ENCODE data around the gene LAMC2. TPM values are rescaled to one million over a fixed set of nuclear protein-coding genes. Genes with fewer than 3 reads are reported as not detected.

The LAMC2 gene
- polyA plus RNA-seq, 4 donors: 5.1 to 7.1 (median 6.0) TPM

DNA sequence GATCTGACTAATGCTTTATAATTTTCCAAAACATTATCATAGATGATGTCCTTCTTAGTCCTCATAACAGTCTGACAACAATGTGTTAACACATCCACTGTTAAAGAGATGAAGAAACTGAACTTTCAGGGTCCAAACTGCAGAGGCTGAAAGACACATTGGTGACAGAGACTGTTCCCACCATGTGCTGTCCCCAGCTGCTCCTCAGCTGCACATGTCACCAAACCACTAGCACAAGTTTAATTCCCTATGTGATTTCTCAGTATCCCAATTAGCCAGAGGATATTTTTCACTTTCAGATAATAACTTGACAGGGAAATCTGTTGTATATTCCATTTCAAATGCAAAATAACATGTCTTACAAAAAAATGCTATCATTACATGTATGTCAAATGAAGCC, 24.6 kb downstream of the LAMC2 start:
- DNase-seq (ENCODE audit: low read depth in 4 of 4, low spot score in 3 of 4): no peak

DNA sequence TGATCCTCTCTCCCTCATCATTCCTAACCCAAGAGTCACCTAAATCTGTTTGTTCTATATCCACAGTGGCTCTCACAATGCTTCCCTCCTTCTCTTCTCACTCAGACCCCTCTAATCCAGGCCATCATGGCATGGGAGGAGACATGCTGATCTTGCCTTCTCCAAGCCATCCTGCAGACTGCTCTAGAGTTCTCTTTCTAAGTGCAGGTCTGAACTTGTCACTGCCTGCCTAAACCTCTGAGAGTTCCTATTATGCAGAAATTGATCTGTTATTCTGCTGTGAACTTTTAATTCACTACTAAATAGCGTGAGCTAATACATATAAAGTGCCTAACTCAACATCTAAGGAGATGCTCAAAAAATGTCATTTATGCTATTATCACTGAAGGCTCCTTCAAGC, 26.8 kb downstream of the LAMC2 start:
- no peak for DNase-seq (ENCODE audit: low read depth in 4 of 4, low spot score in 3 of 4)

- no peak for DNase-seq (ENCODE audit: low read depth in 4 of 4, low spot score in 3 of 4)
These were observed 28.2 kb downstream of the LAMC2 start for GRCh38 chr1:183214021-183214970.

GRCh38 chr1:183215076-183215720, 29.1 kb downstream of the LAMC2 start:
- no peak for DNase-seq (ENCODE audit: low read depth in 4 of 4, low spot score in 3 of 4)

DNA sequence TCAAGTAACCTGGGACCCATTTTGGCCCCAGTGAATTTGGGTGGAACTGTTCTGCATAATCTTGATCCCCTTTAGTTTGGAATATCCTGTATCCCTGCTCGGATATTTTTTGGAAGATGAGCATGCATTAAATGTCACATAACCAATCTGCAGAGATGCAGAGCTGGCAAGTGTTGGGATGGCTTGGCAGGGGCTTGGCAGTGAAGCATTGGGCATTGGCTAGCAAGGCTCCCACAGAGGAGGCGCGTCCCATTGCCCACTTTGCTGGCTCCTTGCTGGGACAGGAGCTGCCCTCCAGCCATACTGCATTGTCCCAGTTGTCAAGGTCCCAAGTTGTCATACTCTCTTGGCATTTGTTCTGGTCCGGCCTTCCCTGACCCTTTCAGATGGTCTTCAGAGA, 29.9 kb downstream of the LAMC2 start:
- no peak for DNase-seq (ENCODE audit: low read depth in 4 of 4, low spot score in 3 of 4)

- no peak for DNase-seq (ENCODE audit: low read depth in 4 of 4, low spot score in 3 of 4)
These were observed 32.1 kb downstream of the LAMC2 start for GRCh38 chr1:183218027-183218618.

DNA sequence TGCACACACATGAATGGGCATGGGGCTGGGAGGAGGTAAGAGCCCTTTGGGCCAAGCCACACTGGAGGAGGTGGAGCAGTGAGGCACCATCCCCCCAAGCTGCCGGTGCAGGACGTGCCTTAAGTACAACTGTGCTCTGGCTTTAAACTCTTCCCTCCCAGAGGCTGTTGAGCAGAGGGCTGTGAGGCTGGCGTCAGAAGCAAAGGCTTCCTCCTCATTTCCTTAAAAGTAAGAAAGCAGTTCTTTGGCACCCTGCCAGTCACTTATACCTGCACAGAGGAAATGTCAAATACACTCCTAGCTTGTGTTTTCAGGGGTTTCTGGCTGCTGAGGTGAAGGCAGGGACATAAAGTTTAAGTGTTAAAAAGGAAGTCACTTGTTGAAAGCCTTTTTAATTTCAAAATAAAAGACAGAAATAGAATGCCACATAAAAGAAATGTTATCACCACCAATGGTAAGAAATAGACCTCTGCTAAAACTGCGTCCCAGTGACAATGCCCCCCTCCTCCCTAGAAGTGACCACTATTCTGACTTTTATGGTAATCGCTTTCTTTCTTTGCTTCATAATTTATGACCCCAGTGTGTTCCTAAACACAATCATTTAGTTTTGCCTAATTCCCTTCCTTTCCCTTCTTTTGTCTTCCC, 33.0 kb downstream of the LAMC2 start:
- DNase-seq (ENCODE audit: low read depth in 4 of 4, low spot score in 3 of 4): peak in 2 of 4 donors; percentile 58 to 63

DNA sequence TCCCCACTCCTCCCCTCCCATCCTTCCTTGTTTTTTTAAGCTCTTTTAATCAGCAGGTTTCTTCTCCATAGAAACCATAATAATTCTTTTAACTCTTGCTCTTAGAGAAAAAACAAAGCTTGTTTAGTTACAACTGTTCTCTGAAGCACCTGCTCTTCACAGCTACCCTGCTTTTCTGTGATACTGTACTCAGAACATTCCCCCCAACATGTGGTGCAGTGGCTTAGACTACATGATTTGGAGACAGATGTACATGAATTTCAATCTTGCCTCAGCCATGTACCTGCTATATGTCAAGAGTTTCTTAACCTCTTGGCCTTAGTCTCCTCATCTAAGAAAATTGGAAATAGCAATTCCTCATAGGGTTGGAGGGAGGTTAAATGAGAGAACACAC, 33.5 kb downstream of the LAMC2 start:
- DNase-seq (ENCODE audit: low read depth in 4 of 4, low spot score in 3 of 4): no peak

DNA sequence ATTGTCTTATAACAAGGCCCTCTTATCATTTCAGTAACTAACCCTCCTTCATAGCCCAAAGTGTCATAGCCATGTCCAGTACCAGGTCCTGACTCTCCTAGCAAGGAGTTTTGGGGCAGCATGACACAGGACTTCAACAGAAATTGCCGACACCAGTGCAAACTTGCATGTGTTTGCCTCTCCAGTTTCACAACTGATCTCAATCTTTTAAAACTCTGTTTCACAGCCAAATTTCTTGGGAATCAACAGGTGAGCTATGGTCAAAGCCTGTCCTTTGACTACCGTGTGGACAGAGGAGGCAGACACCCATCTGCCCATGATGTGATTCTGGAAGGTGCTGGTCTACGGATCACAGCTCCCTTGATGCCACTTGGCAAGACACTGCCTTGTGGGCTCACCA, 36.8 kb downstream of the LAMC2 start:
- no peak for DNase-seq (ENCODE audit: low read depth in 4 of 4, low spot score in 3 of 4)

- no peak for DNase-seq (ENCODE audit: low read depth in 4 of 4, low spot score in 3 of 4)
These were observed 37.4 kb downstream of the LAMC2 start for GRCh38 chr1:183223467-183223866.

DNA sequence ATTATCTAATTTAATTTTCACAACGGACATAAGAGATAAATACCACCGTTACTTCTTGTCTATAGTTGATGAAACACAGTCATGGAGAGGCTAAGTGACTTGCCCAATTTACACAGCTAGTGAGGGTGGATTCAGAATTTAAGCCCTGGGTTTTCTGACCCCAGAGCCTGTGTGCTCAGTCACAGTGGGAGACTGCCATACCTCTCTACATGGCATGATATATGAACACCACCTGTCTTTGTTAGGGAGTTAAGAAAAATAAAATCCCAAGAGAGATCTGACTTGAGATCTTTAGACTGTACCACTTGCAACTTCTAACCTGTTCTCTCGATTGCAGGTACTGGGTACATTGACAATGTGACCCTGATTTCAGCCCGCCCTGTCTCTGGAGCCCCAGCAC, 40.3 kb downstream of the LAMC2 start:
- no peak for DNase-seq (ENCODE audit: low read depth in 4 of 4, low spot score in 3 of 4)

DNA sequence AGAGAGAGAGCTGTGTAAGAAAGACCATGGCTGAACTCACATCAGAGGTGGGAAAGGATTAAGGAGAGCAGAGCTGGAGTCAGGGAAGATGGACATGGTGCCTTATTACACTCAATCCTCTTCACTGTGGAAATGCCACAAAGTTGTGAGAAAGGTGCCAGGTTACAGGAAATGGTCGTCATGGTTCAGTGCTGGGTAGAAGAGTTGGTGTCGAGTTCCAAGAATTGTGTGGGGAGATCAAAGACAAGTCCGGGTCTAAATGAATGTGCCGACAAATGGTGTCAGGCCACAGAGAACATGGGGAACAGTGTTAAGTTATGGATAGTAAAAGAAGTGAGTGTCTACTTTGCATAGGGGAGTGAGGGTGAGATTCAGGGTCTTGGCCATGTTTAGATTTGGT, 40.9 kb downstream of the LAMC2 start:
- peak in 3 of 4 donors; percentile 46 to 71 (median 70) for DNase-seq (ENCODE audit: low read depth in 4 of 4, low spot score in 3 of 4)

DNA sequence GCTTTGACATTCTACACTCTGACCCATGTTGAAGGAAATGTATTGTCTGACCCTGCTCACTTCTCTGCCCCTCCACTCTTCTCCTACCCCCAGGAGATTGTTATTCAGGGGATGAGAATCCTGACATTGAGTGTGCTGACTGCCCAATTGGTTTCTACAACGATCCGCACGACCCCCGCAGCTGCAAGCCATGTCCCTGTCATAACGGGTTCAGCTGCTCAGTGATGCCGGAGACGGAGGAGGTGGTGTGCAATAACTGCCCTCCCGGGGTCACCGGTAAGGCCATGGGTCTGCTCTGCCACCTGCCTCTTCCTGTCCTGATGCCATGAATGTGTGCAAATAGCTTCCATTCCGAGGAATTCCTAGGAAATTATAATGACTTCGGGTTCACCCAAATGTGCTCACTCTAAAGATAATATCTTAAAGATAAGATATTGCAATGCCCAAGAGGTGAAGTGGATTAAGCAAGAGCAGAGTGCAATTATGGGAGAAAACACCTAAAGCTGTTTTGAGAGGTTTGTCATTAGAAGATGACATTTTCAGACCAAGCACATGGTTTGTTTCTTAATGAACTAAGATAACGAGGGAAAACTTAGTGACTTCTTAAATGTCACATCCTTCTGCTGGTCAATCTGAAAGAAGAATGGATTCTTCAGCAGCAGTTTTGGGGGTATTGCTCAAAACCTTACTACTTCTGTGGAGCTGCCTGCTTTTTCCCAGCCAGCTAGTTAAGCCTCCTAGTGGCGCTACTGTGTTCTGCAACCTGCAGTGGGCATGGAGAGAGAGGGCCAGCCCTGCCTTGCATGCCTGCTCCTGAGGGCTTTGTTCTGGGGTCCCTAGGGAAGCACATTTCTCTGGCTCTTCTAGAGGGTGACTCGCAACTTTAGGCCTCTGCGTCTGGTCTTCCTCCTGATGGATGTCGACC, 41.6 kb downstream of the LAMC2 start:
- DNase-seq (ENCODE audit: low read depth in 4 of 4, low spot score in 3 of 4): no peak

DNA sequence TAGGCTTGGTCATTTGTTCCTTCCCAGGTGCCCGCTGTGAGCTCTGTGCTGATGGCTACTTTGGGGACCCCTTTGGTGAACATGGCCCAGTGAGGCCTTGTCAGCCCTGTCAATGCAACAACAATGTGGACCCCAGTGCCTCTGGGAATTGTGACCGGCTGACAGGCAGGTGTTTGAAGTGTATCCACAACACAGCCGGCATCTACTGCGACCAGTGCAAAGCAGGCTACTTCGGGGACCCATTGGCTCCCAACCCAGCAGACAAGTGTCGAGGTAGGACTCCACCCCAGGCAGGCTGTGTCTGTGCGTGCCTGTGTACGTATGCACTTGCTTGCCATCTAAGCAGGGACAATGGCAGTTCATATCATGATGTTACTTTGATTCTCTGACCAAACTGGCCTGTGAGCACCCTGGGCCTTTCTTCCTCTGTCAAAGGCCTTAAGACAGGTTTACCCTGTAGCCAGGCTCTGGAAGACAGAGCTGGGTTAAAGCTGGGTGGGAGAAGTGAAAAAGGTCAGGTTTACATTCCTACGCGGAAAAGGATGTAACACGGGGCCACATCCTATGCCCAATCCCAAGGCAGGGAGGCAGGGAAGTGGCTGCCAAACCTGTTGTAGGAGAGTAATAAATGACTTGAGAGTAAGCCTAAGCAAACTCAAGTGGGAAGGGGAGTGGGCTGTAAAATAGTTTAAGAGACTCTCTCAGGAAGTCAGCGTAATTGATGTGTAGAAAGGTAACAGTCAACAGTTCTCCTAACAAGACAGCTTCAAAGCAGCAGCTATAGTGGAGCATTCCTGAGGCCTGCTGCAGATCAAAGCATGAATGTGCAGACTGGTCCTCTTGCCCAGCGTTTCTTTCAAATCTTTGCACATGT, 42.5 kb downstream of the LAMC2 start:
- no peak for DNase-seq (ENCODE audit: low read depth in 4 of 4, low spot score in 3 of 4)

GRCh38 chr1:183230413-183230812, 44.3 kb downstream of the LAMC2 start:
- no peak for DNase-seq (ENCODE audit: low read depth in 4 of 4, low spot score in 3 of 4)

- DNase-seq (ENCODE audit: low read depth in 4 of 4, low spot score in 3 of 4): no peak
These were observed 45.5 kb downstream of the LAMC2 start for GRCh38 chr1:183231545-183231944.

- DNase-seq (ENCODE audit: low read depth in 4 of 4, low spot score in 3 of 4): no peak
These were observed 47.0 kb downstream of the LAMC2 start for GRCh38 chr1:183233113-183233512.

GRCh38 chr1:183234660-183235476, 48.8 kb downstream of the LAMC2 start:
- peak; percentile 49 to 67 (median 65) for DNase-seq (ENCODE audit: low read depth in 4 of 4, low spot score in 3 of 4)

All from right renal pelvis (tissue), 4 donors.